ENCODE measurements around the gene ATP8A2.
A peak's percentile ranks its signal among the peaks of the same experiment; 100 is the strongest.

ATP8A2 gene

DNA sequence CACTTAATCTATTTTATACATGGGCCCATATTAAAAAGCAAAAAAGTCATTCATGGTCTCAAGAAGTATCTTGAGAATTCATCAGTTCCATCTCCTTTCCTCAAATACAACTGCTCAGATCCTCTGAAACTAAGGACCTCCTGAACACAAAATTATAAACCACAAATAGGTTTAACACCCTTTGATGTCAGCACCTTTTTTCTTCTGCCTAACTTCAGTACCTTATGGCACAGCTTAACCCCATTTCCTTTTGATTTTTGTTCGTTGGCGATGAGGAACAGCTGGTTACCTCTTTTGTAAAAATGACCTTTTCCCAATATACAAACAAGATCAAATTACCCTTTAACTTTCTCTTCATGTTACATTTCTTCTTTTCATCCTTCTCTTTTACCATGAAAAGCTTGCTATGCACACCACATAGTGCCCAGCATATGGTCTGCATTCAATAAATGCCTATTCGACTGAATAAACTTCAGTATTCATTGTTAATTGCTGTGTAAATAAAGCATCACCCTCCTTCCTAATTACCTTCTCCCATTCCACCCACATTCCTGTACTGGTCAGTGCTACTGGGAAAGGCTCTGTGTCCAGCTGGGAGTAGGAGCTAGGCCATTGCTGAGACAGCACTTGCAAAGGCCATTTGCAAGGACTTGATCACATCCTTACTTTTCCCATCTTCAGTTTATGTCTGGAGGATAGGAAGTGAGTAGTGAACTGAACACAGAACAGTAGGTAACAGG, 362.1 kb downstream of the ATP8A2 start:
- no peak for DNase-seq

GRCh38 chr13:25738342-25739196, 366.8 kb downstream of the ATP8A2 start:
- peak in 1 of 2 experiments; percentile 9 for DNase-seq

- DNase-seq: no peak
These were observed 367.6 kb downstream of the ATP8A2 start for GRCh38 chr13:25739376-25739775.

- DNase-seq: no peak
These were observed 370.0 kb downstream of the ATP8A2 start for GRCh38 chr13:25741796-25742195.

DNA sequence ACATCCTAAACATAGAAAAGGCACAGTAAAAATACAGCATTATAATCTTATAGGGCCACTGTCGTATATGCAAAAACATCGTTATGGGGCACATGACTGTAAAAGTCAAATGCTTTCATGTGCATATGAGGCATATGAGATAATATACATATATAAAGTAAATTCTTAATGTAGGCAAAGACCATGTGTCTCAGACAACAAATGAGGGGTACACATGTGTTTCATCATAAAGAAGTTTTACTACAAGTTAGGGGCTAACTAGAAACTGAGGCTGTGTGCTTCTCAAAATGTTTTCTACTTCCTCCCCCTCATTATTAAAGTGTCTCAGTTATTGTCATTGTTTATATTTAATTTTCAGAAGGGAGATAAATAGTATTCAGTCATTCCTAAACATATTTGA, 370.4 kb downstream of the ATP8A2 start:
- no peak for DNase-seq

DNA sequence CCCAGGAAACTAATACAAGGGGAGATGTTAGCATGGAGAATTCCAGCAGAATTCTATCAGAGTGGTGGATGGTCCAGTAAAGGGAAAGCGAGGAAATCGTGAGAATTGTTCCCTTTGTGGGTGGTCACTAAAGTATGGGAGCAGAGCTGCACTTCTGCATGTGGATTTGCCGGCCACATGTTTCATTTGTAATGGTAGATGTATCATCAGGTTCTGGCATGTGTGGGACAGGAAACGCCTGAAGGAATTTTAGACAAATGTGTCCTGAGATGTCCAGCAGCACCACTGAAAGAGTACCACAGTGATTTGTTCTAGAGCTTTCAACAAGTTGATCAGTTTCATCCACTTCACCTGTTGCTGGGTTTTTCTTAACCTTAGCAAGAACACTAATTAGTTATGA, 371.6 kb downstream of the ATP8A2 start:
- no peak for DNase-seq

DNA sequence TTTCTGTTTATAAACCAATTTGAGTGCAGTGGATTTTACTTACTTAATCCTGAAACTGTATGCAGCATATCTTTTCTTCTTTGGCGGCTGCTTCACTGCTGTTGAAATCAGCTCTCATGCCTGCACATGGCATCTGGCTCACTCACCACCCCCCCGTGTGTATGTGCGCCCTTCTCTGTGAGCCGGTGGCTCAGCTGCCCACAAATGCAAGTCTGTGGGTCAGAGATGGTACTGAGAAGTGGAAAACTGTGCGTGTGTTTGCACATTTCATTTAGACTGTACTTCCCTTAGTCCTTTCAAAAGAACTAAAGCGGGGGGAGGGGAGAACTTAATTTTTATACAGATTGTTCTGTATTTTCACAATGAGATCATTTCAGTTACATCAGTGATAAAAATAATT, 372.4 kb downstream of the ATP8A2 start:
- DNase-seq: no peak

DNA sequence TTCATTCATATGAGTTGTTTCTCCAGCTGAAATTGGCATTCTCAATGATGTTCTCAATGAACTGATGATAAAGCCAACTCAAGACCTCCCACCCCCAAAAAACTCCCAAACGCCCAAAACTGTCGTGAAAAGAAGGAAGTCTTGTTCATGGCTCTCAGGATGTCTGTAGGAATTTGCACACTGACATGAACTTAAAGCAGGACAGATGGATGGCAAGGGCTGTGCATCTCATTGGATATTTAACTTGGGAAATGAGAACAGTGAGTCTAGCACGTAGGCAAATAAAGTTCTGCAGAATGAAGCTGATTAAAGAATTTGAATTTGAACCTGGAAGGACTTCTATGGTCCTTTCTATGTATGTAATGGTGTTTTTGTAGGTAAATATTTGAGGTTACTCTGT, 374.4 kb downstream of the ATP8A2 start:
- DNase-seq: no peak

GRCh38 chr13:25752957-25753551, 381.3 kb downstream of the ATP8A2 start:
- DNase-seq: no peak

DNA sequence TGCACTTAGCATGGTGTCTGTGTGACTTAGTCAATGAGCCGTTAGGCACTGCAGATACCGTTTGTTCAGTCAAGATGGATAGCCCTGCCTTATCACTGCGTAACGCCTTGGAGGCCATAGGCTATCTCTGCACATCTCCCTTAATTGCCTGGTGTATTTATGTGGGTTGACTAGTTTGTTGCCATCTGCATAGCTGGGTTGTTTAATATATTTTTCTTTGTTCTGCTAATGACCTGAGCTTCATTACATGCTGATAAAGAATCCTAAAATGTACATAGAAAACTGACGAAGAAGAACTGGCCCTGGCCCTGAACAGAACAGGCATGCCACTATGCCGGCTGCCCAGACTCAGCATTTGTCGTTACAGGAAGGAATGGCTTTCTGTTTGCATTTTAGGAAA, 382.2 kb downstream of the ATP8A2 start:
- no peak for DNase-seq

GRCh38 chr13:25756251-25756650, 384.5 kb downstream of the ATP8A2 start:
- no peak for DNase-seq

- no peak for DNase-seq
These were observed 385.1 kb downstream of the ATP8A2 start for GRCh38 chr13:25756912-25757311.

DNA sequence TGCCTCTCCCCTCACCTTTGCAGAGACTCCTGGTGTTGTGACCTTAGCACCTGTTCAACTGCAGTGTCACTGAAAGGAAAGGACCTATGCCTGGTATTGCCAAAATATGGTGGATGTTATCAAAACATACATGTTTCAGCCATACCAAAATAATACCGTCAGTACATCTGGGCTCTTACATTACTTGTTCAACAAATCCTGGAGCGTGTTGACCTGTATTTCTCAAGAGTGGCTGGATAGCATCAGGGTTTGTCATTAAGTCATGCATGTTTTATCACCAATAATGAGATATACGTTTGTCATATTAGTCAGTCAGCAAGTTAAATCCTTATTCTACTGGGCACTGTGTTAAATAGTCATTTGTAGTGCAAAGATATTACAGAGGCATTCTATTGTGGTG, 389.3 kb downstream of the ATP8A2 start:
- no peak for DNase-seq

GRCh38 chr13:25762281-25762680, 390.5 kb downstream of the ATP8A2 start:
- DNase-seq: no peak

GRCh38 chr13:25762795-25763377, 391.1 kb downstream of the ATP8A2 start:
- no peak for DNase-seq

DNA sequence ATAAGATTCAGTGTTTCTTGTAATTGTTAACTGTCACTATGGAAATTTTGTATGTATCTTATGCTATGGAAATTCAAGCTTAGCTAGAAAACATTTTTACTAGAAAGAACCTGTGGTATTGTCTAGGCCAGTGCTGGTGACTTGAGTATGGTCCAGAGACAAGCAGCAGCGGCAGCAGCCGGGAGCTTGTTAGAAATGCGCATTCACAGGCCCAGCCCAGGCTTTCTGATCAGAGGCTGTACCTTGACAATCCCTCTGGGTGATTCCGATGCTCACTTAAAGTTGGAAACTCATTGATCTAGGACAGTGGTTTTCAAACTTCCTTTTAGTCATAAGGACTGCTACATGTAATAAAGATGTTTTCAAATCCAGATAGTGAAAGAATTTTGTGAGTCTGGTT, 392.6 kb downstream of the ATP8A2 start:
- no peak for DNase-seq

- DNase-seq: no peak
These were observed 393.5 kb downstream of the ATP8A2 start for GRCh38 chr13:25765266-25765665.

DNA sequence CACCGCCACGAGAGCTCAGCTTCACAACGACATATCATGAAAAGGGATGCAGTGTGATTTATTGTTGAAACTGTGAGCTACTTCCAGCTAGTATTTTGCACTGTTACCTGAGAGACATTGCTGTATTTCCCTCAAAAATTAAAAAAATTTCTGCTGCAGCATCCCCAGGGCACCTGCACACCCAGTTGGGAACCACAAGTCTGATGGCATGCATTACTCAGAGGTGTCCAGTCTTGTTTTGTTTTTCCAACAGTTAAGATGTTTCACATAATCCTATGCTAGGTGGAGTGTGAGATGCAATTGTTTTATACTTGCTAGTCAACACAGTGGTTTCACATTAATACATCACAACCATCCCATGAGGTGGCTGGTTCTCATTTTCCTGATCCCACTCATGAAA, 394.8 kb downstream of the ATP8A2 start:
- DNase-seq: no peak

GRCh38 chr13:25766991-25767390, 395.2 kb downstream of the ATP8A2 start:
- no peak for DNase-seq

DNA sequence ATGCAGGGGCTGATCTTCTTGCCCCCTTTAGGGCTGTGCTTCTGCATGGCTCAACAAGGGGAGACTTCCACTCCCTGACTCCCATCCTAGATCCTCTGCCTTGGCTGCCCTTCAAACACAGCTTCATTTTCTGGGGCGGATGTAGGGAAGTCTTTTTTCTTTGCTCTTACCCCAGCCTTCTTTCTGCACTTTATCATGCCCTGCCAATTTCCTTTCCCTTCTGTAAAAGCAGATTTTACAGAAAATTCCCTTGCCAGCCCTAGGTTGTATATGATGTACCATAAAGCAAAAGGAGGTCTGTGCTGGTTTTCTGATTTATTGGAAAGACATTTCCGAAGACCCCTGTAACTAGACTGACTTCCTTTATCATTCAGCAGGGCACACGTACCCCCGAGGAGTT, 396.6 kb downstream of the ATP8A2 start:
- no peak for DNase-seq

DNA sequence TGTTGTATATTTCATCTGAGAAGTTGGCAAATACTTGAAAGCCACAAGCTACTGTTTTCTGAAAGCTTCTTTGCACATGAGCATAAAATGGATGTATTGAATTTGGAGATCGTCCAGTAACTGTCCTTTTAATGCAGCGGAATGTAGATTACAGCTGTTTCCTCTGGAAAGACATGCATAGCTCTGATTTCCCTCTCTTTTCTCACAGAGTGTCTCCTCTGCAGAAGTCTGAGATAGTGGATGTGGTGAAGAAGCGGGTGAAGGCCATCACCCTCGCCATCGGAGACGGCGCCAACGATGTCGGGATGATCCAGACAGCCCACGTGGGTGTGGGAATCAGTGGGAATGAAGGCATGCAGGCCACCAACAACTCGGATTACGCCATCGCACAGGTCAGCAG, 397.1 kb downstream of the ATP8A2 start:
- DNase-seq: no peak

DNA sequence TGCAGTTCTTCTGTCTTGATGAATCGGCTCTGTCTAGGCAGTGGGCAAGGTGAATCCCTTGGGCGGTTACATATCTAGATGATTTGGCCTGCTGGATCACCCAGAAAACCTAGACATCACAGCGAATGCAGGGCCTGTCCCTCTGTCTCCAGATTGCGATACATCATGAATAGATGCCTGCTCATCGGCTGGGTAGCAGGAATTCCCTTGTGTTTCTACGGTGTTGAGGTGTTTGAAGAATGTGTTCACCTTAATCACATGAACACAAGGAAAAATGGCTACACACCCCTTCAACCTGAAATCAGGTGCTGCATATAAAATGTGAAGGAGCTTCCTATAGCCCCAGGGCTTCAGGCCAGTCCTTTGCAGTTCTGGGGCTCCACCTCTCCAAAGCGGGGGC, 398.8 kb downstream of the ATP8A2 start:
- DNase-seq: no peak

DNA sequence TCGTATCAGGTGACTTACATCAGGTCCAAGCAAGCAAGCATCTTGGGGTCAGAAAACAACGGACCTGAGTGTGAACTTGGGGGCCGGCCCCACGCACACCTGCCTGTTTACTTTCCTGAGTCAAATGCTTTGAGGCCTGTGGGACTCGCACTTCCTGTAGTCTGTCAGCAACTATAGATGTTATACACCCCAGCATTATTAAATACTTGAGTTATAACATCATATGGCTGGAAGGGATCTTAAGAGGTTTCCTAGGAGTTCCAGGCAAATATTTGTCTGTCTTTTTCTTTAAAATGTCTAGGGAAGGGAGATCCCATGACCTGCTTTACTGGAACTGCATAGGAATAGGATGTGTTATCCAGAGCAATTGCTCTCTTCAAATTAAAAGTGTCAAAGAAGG, 399.4 kb downstream of the ATP8A2 start:
- no peak for DNase-seq
